Adrenal gland (tissue), 5 donors: ENCODE data around the gene IL1RAPL2.
"Not testable (repeated sequence)": the region's sequence is repeated elsewhere in the genome, so short reads cannot be mapped to it uniquely, and the experiment has no call there.

ENCODE experiments used
- CTCF ChIP-seq, 6 experiments: fragments of 450-650 bp in 4 of 6; fragments of 200-600 bp in 2 of 6; sonication (generic) in 1 of 6; IDR thresholded peaks; 1 replicate in 5 of 6; 2 replicates in 1 of 6; pipeline versions ENCODE4 v1.5.1 to v1.8.0; 2016 to 2021; ENCODE audit warnings: antibody characterized with exemption in 6 of 6, mild to moderate bottlenecking in 2 of 6, moderate library complexity in 1 of 6
- POLR2A ChIP-seq, 2 donors: fragments of 450-650 bp; IDR thresholded peaks; one replicate each; pipeline ENCODE4 v1.6.1; 2017; ENCODE audit warnings: antibody characterized with exemption in 2 of 2, mild to moderate bottlenecking in 2 of 2, moderate library complexity in 1 of 2
- donor health status: DM: no; HTN: no; CAD: no.

- not testable (repeated sequence) for TF ChIP-seq CTCF, POLR2A (IDR thresholded peaks at IDR 0.05)
Observed at GRCh38 chrX:105237407-105237806, 671.4 kb downstream of the IL1RAPL2 start.
